H1 (cell line): ENCODE results near the gene GRAMD2A. TPM values are rescaled to one million over a fixed set of nuclear protein-coding genes. Genes with fewer than 3 reads are reported as not detected.

Experiments used
- CTCF ChIA-PET: fragments of 300-600 bp; sonication (Branson Sonifier 250); formaldehyde crosslinking; loops from one replicate; lab custom pipeline; 2021; ENCODE audit not compliant: partially characterized antibody; lab: Charles Lee
- POLR2A ChIA-PET: fragments of 300-600 bp; sonication (Branson Sonifier 250); formaldehyde crosslinking; loops from one replicate; lab custom pipeline; 2021; ENCODE audit warnings: inconsistent platforms; ENCODE audit not compliant: partially characterized antibody; lab: Charles Lee
- DNase-seq, 2 experiments: peaks; one replicate each; pipeline versions ENCODE4 v3.0.0 to v3.0.0-alpha.2; 2010 to 2022; ENCODE audit warnings: low spot score in 2 of 2, low read depth in 1 of 2, mixed read lengths in 1 of 2
- FAIRE-seq: peaks from 2 replicates; lab custom pipeline; 2011; peaks lifted over from hg19 to GRCh38; lab: Jason Lieb, UNC
- H2AFZ ChIP-seq: 2 replicates; pipeline ENCODE4 v1.8.1; 2012; ENCODE audit warnings: low read length, inconsistent platforms
- H2AK5ac ChIP-seq: 2 replicates; pipeline ENCODE4 v1.6.1; 2013; ENCODE audit warnings: low read depth, low read length
- H2BK120ac ChIP-seq: replicated peaks from 2 replicates; pipeline ENCODE3; 2013; ENCODE audit warnings: low read depth, low read length, inconsistent platforms
- H2BK12ac ChIP-seq: 2 replicates; pipeline ENCODE4 v1.6.1; 2013; ENCODE audit warnings: low read depth, low read length
- H2BK15ac ChIP-seq: 2 replicates; pipeline ENCODE4 v1.6.1; 2013; ENCODE audit warnings: low read length
- H2BK20ac ChIP-seq: 2 replicates; pipeline ENCODE4 v1.6.1; 2013; ENCODE audit warnings: low read length
- H2BK5ac ChIP-seq: 2 replicates; pipeline ENCODE4 v1.6.1; 2013; ENCODE audit warnings: low read depth, low read length
- H3K14ac ChIP-seq: 2 replicates; pipeline ENCODE4 v1.6.1; 2013; ENCODE audit warnings: inconsistent platforms; ENCODE audit not compliant: insufficient read length
- H3K18ac ChIP-seq: 2 replicates; pipeline ENCODE4 v1.6.1; 2013; ENCODE audit warnings: low read length; ENCODE audit errors: extremely low read depth
- H3K23ac ChIP-seq: 2 replicates; pipeline ENCODE4 v1.6.1; 2013; ENCODE audit warnings: inconsistent platforms; ENCODE audit not compliant: insufficient read length
- H3K23me2 ChIP-seq: 2 replicates; pipeline ENCODE4 v1.6.1; 2013; ENCODE audit warnings: low read depth, low read length
- H3K27ac ChIP-seq: 2 replicates; pipeline ENCODE4 v1.6.1; 2011; ENCODE audit warnings: low read depth, low read length, inconsistent platforms
- H3K27me3 ChIP-seq, 4 experiments: replicated peaks in 1 of 4; 1 replicate in 1 of 4; 2 replicates in 3 of 4; pipeline versions ENCODE4 v1.6.1 to v1.8.1; 2011 to 2013; ENCODE audit warnings: low read length in 3 of 4, mild to moderate bottlenecking in 3 of 4, inconsistent platforms in 2 of 4, mixed read lengths in 2 of 4, moderate library complexity in 1 of 4; ENCODE audit not compliant: control insufficient read depth in 3 of 4, insufficient read depth in 3 of 4; ENCODE audit errors: extremely low read depth in 1 of 4
- H3K36me3 ChIP-seq, 4 experiments: 2 replicates each; pipeline versions ENCODE4 v1.6.1 to v1.8.1; 2011 to 2013; ENCODE audit warnings: mild to moderate bottlenecking in 4 of 4, low read length in 3 of 4, moderate library complexity in 2 of 4, control low read depth in 1 of 4, inconsistent platforms in 1 of 4; ENCODE audit not compliant: insufficient read depth in 4 of 4, control insufficient read depth in 2 of 4
- H3K4ac ChIP-seq: replicated peaks from 2 replicates; pipeline ENCODE3; 2013; ENCODE audit warnings: low read length, low read depth, mixed read lengths, inconsistent platforms; ENCODE audit not compliant: insufficient read length
- H3K4me1 ChIP-seq, 4 experiments: replicated peaks in 1 of 4; 1 replicate in 1 of 4; 2 replicates in 3 of 4; pipeline versions ENCODE4 v1.6.1 to v1.8.1; 2011 to 2013; ENCODE audit warnings: low read length in 3 of 4, inconsistent platforms in 2 of 4, mixed read lengths in 1 of 4; ENCODE audit not compliant: insufficient read depth in 4 of 4, control insufficient read depth in 3 of 4
- H3K4me2 ChIP-seq, 2 experiments: 2 replicates each; pipeline versions ENCODE4 v1.6.1 to v1.8.1; 2011 to 2013; ENCODE audit warnings: low read depth in 2 of 2, low read length in 2 of 2, control low read depth in 1 of 2, inconsistent platforms in 1 of 2, mild to moderate bottlenecking in 1 of 2; ENCODE audit not compliant: insufficient read depth in 1 of 2
- H3K4me3 ChIP-seq, 4 experiments: fragments of 200-600, 300-600 bp in 1 of 4; sonication (generic), shearing (Covaris generic), sonication (Bioruptor Twin) in 1 of 4; 2 replicates each; pipeline versions ENCODE4 v1.5.1 to v1.8.1; 2011 to 2016; ENCODE audit warnings: low read length in 4 of 4, low read depth in 3 of 4, control low read depth in 2 of 4, inconsistent platforms in 2 of 4, mild to moderate bottlenecking in 2 of 4, mixed read lengths in 1 of 4, moderate library complexity in 1 of 4; ENCODE audit not compliant: insufficient read depth in 2 of 4; ENCODE audit errors: extremely low read depth in 1 of 4
- H3K56ac ChIP-seq: replicated peaks from 2 replicates; pipeline ENCODE3; 2013; ENCODE audit warnings: low read depth, mild to moderate bottlenecking, mixed read lengths, low read length, inconsistent platforms; ENCODE audit not compliant: insufficient read length
- H3K79me1 ChIP-seq: 2 replicates; pipeline ENCODE4 v1.6.1; 2013; ENCODE audit warnings: low read depth, low read length, control low read depth
- H3K79me2 ChIP-seq, 2 experiments: 2 replicates each; pipeline versions ENCODE4 v1.6.1 to v1.8.1; 2012 to 2013; ENCODE audit warnings: low read length in 2 of 2, mild to moderate bottlenecking in 2 of 2, inconsistent platforms in 1 of 2; ENCODE audit not compliant: insufficient read depth in 2 of 2, control insufficient read depth in 1 of 2
- H3K9ac ChIP-seq, 4 experiments: replicated peaks in 1 of 4; 1 replicate in 1 of 4; 2 replicates in 3 of 4; pipeline versions ENCODE4 v1.6.1 to v1.8.1; 2011 to 2013; ENCODE audit warnings: low read depth in 3 of 4, low read length in 3 of 4, control low read depth in 2 of 4, mild to moderate bottlenecking in 2 of 4, moderate library complexity in 2 of 4, inconsistent platforms in 1 of 4; ENCODE audit errors: extremely low read depth in 1 of 4
- H3K9me3 ChIP-seq, 2 experiments: 2 replicates each; pipeline versions ENCODE4 v1.6.1 to v1.8.1; 2012 to 2013; ENCODE audit warnings: mild to moderate bottlenecking in 2 of 2, moderate library complexity in 2 of 2, control low read depth in 1 of 2, inconsistent platforms in 1 of 2, low read depth in 1 of 2, low read length in 1 of 2, mixed read lengths in 1 of 2; ENCODE audit not compliant: insufficient read depth in 2 of 2
- H4K20me1 ChIP-seq, 2 experiments: replicated peaks in 1 of 2; 2 replicates each; pipeline versions ENCODE3 to v1.8.1; 2011 to 2013; ENCODE audit warnings: inconsistent platforms in 2 of 2, low read length in 2 of 2, mild to moderate bottlenecking in 1 of 2; ENCODE audit not compliant: insufficient read depth in 2 of 2, control insufficient read depth in 1 of 2
- H4K5ac ChIP-seq: 2 replicates; pipeline ENCODE4 v1.6.1; 2013; ENCODE audit warnings: low read length, low read depth, mixed read lengths, inconsistent platforms; ENCODE audit not compliant: insufficient read length
- H4K8ac ChIP-seq: 2 replicates; pipeline ENCODE4 v1.8.0; 2013; ENCODE audit warnings: mild to moderate bottlenecking, moderate library complexity, low read length, inconsistent platforms; ENCODE audit not compliant: insufficient read depth; ENCODE audit errors: extremely low read depth
- H4K91ac ChIP-seq: replicated peaks from 2 replicates; pipeline ENCODE3; 2013; ENCODE audit warnings: low read length, mixed read lengths, inconsistent platforms; ENCODE audit not compliant: insufficient read length
- ATF2 ChIP-seq: IDR thresholded peaks from 2 replicates; pipeline ENCODE4 v1.6.1; 2012; ENCODE audit warnings: low read length, inconsistent platforms
- CTBP2 ChIP-seq: IDR thresholded peaks from 2 replicates; pipeline ENCODE4 v1.7.0; 2011; ENCODE audit warnings: borderline replicate concordance, mild to moderate bottlenecking, moderate library complexity, mixed read lengths, low read length; ENCODE audit not compliant: insufficient read depth, insufficient read length
- EZH2 ChIP-seq: fragments of 200-600 bp; sonication (generic); IDR thresholded peaks from 2 replicates; pipeline ENCODE4 v1.7.1; 2012; ENCODE audit warnings: low read depth, mild to moderate bottlenecking, moderate library complexity, low read length, inconsistent platforms; ENCODE audit not compliant: severe bottlenecking
- HDAC6 ChIP-seq: IDR thresholded peaks from one replicate; pipeline ENCODE4 v1.7.1; 2012; ENCODE audit warnings: low read depth, mild to moderate bottlenecking, inconsistent platforms, low read length, moderate library complexity
- MAFK ChIP-seq: IDR thresholded peaks from 2 replicates; pipeline ENCODE4 v1.6.1; 2012; ENCODE audit warnings: low read depth, mild to moderate bottlenecking, improper control_type of control experiment, low read length
- NRF1 ChIP-seq: IDR thresholded peaks from 2 replicates; pipeline ENCODE4 v1.6.1; 2011; ENCODE audit warnings: mild to moderate bottlenecking, low read depth, low read length, improper control_type of control experiment
- SP4 ChIP-seq: IDR thresholded peaks from 2 replicates; pipeline ENCODE4 v1.6.1; 2012; ENCODE audit warnings: low read length, inconsistent platforms
- SUZ12 ChIP-seq: fragments of 200-600 bp; sonication (generic); IDR thresholded peaks from 2 replicates; pipeline ENCODE4 v1.6.1; 2012; ENCODE audit warnings: mild to moderate bottlenecking, inconsistent platforms, low read length, moderate library complexity, mixed read lengths
- TAF1 ChIP-seq: IDR thresholded peaks from 2 replicates; pipeline ENCODE4 v1.6.1; 2011; ENCODE audit warnings: mild to moderate bottlenecking, low read depth, low read length
- WGBS, 2 experiments: shearing (Covaris generic) in 1 of 2; methylation state at CpG; one replicate each; pipeline versions ENCODE4 v1.1.6 to v1.1.7; 2013 to 2015; ENCODE audit warnings: low lambda C conversion rate in 2 of 2, mixed read lengths in 2 of 2, inconsistent platforms in 1 of 2, low coverage in 1 of 2, missing lambda C conversion rate in 1 of 2; ENCODE audit not compliant: insufficient replicate concordance in 2 of 2, insufficient coverage in 1 of 2, insufficient read length in 1 of 2; ENCODE audit errors: extremely low coverage in 1 of 2, missing lambda C conversion rate in 1 of 2; 5-methylcytosine and 5-hydroxymethylcytosine counted together
- polyA plus RNA-seq, 7 experiments: library from polyadenylated mRNA; depleted of rRNA in 3 of 7; stranded (reverse) in 5 of 7; unstranded in 2 of 7; fragments of >200 nt in 5 of 7; fragments of 200-250 nt in 2 of 7; gene quantifications; 1 replicate in 5 of 7; 2 replicates in 1 of 7; 4 replicates in 1 of 7; pipeline versions ENCODE4 v1.2.1 to v1.2.3, GENCODE V29; 2011 to 2013; ENCODE audit warnings: missing spikeins in 2 of 7, mixed read lengths in 2 of 7
- total RNA-seq: library from RNA; stranded (reverse); fragmentation: NEBNext Ultra II Directional; extraction: Animal tissue kit (Norgen Biotek cat#: 25700); gene quantifications from 2 replicates; pipeline ENCODE4 v1.2.1, GENCODE V29; 2021

GRAMD2A gene
- total and polyA plus RNA-seq, 2 of the 8 experiments (the other 6 are each of a cell fraction or from before 2014, with no cell fraction given), result 0.57 to 1.5 TPM

- Histone ChIP-seq H4K8ac (peak overlapping the region; percentile 84), H2BK5ac (peak overlapping the region; percentile 99), H3K79me2 (peaks cover 32 to 52% of the 10 kb centered on the region in 2 experiments), H4K91ac (peak overlapping the region; percentile 91), H2BK120ac (no peak overlapping the region), H4K5ac (peak overlapping the region; percentile 27), H3K27me3 (peaks cover 2 to 28% (median 17%) of the 10 kb centered on the region in 4 experiments; a peak in 6 of 7 replicates), H3K14ac (no peak overlapping the region), H2BK15ac (no peak overlapping the region), H3K23ac (no peak overlapping the region), H3K79me1 (peaks cover 9% of the 10 kb centered on the region), H3K36me3 (0 out of 8 replicates have a peak, but pooled peaks cover 0 to 5% (median 0%) of the 10 kb centered on the region in 4 experiments), H3K4me1 (peaks cover 6 to 25% (median 19%) of the 10 kb centered on the region in 4 experiments), H2BK20ac (no peak overlapping the region; the same call in 1 of the 2 replicates), H3K9ac (peak overlapping the region; percentile 66 to 83 (median 81)), H3K4me3 (peak overlapping the region; percentile 67 to 99 (median 92)), H3K4me2 (peak overlapping the region; percentile 97 to 99), H4K20me1 (peaks cover 30 to 31% of the 10 kb centered on the region in 2 experiments), H2AFZ (0 out of 2 replicates have a peak overlapping the region, but pooled peaks have one; percentile 46), H2AK5ac (no peak overlapping the region; the same call in 1 of the 2 replicates), H3K4ac (peak overlapping the region; percentile 79), H3K23me2 (peaks cover 12% of the 10 kb centered on the region), H3K56ac (peak overlapping the region; percentile 3), H3K27ac (peak overlapping the region; percentile 72), H3K18ac (peak overlapping the region; percentile 99), H2BK12ac (peak overlapping the region; percentile 93; the same call in 1 of the 2 replicates), H3K9me3 (no peaks in the 10 kb centered on the region)
- peak; percentile 41 to 82 for DNase-seq
- ChIA-PET CTCF (interaction anchor here (1.0 to 1.9 kb wide), 5 partner anchors 10 to 33 kb away, joined by 3 to 11 read pairs (median 4); partner anchors contain the start of gene GRAMD2A), POLR2A (interaction anchor here (0.6 to 4.8 kb wide), 22 partner anchors 9 to 481 kb away, joined by 3 to 66 read pairs (median 4); partner anchors contain the start of genes CELF6 and GRAMD2A)
- 1% methylated on average over 34 of the region's 79 CpGs; no CpG with 5 or more reads in 1 of the 2 experiments for WGBS, 2 experiments
- no peak for FAIRE-seq
- no peak for TF ChIP-seq EZH2
- TF ChIP-seq SUZ12, result no peak
- no peak for TF ChIP-seq SP4
- TF ChIP-seq CTBP2, result peak; percentile 71
- TF ChIP-seq TAF1, result no peak
- no peak for TF ChIP-seq ATF2
- no peak for TF ChIP-seq MAFK
- no peak for TF ChIP-seq NRF1
- TF ChIP-seq HDAC6, result no peak
These were observed 32.8 kb upstream of the GRAMD2A start for GRCh38 chr15:72230197-72231065.
